Keratinocyte (primary cell): ENCODE results near the gene PAQR5. TPM values are rescaled to one million over a fixed set of nuclear protein-coding genes. Genes with fewer than 3 reads are reported as not detected.
"Not testable (repeated sequence)": the region's sequence is repeated elsewhere in the genome, so short reads cannot be mapped to it uniquely, and the experiment has no call there.

Experiments
- DNase-seq: peaks from one replicate; pipeline ENCODE4 v3.0.0-alpha.2; 2011; ENCODE audit warnings: low read depth, missing footprints, low spot score
- FAIRE-seq: peaks from 2 replicates; lab custom pipeline; 2011; peaks lifted over from hg19 to GRCh38; lab: Jason Lieb, UNC
- H2AFZ ChIP-seq: 2 replicates; pipeline ENCODE4 v1.6.0; 2012; ENCODE audit warnings: low read length, control low read depth, inconsistent platforms; ENCODE audit not compliant: control insufficient read depth
- H3K27ac ChIP-seq: 2 replicates; pipeline ENCODE4 v1.5.1; 2011; ENCODE audit warnings: low read length; ENCODE audit not compliant: control insufficient read depth, insufficient read depth
- H3K27me3 ChIP-seq: 3 replicates; pipeline ENCODE4 v1.6.0; 2011; ENCODE audit warnings: low read length; ENCODE audit not compliant: control insufficient read depth, insufficient read depth; ENCODE audit errors: extremely low read depth
- H3K36me3 ChIP-seq, 2 experiments: 2 replicates in 1 of 2; 3 replicates in 1 of 2; pipeline ENCODE4 v1.5.1; 2011; ENCODE audit warnings: low read length in 2 of 2, mild to moderate bottlenecking in 1 of 2; ENCODE audit not compliant: control insufficient read depth in 2 of 2, insufficient read depth in 2 of 2; ENCODE audit errors: extremely low read depth in 1 of 2
- H3K4me1 ChIP-seq: 3 replicates; pipeline ENCODE4 v1.5.1; 2011; ENCODE audit warnings: low read length; ENCODE audit not compliant: control insufficient read depth, insufficient read depth; ENCODE audit errors: extremely low read depth
- H3K4me2 ChIP-seq: 3 replicates; pipeline ENCODE4 v1.6.0; 2011; ENCODE audit warnings: low read depth, low read length; ENCODE audit not compliant: control insufficient read depth, insufficient read depth; ENCODE audit errors: extremely low read depth
- H3K4me3 ChIP-seq, 3 experiments: fragments of 200-600 bp in 1 of 3; sonication (generic) in 1 of 3; 2 replicates in 2 of 3; 3 replicates in 1 of 3; pipeline ENCODE4 v1.5.1; 2011 to 2016; ENCODE audit warnings: low read length in 3 of 3, mild to moderate bottlenecking in 3 of 3, control low read depth in 2 of 3, inconsistent platforms in 1 of 3, low read depth in 1 of 3, mixed read lengths in 1 of 3, mixed run types in 1 of 3, moderate library complexity in 1 of 3; ENCODE audit not compliant: control insufficient read depth in 2 of 3, insufficient read depth in 2 of 3; ENCODE audit errors: extremely low read depth in 1 of 3
- H3K79me2 ChIP-seq: 2 replicates; pipeline ENCODE4 v1.6.0; 2012; ENCODE audit warnings: low read length; ENCODE audit not compliant: control insufficient read depth, insufficient read depth
- H3K9ac ChIP-seq: 3 replicates; pipeline ENCODE4 v1.6.0; 2011; ENCODE audit warnings: low read length; ENCODE audit not compliant: control insufficient read depth, insufficient read depth; ENCODE audit errors: extremely low read depth
- H3K9me1 ChIP-seq: 3 replicates; pipeline ENCODE4 v1.6.0; 2011; ENCODE audit warnings: low read length; ENCODE audit not compliant: control insufficient read depth, insufficient read depth; ENCODE audit errors: extremely low read depth
- H3K9me3 ChIP-seq: 2 replicates; pipeline ENCODE4 v1.5.1; 2012; ENCODE audit warnings: low read depth, low read length; ENCODE audit not compliant: control insufficient read depth
- H4K20me1 ChIP-seq: 3 replicates; pipeline ENCODE4 v1.6.0; 2011; ENCODE audit warnings: low read length; ENCODE audit not compliant: control insufficient read depth, insufficient read depth; ENCODE audit errors: extremely low read depth
- CTCF ChIP-seq, 3 experiments: IDR thresholded peaks in 1 of 3; conservative IDR thresholded peaks in 1 of 3; optimal IDR thresholded peaks in 1 of 3; 2 replicates in 2 of 3; 3 replicates in 1 of 3; pipeline versions ENCODE3 to v1.5.1; 2011; ENCODE audit warnings: low read length in 3 of 3, mild to moderate bottlenecking in 3 of 3, moderate library complexity in 2 of 3, control low read depth in 1 of 3, inconsistent platforms in 1 of 3; ENCODE audit not compliant: insufficient read depth in 2 of 3; ENCODE audit errors: extremely low read depth in 1 of 3
- EZH2 ChIP-seq: IDR thresholded peaks from one replicate; pipeline ENCODE4 v1.6.1; 2012; ENCODE audit warnings: inconsistent platforms, mild to moderate bottlenecking, low read length, moderate library complexity
- dilution Hi-C: fragments of 300-500 bp; cut with MboI; formaldehyde crosslinking; loops from one replicate; pipeline ENCODE4 v1.7.0; 2020; ENCODE audit warnings: low sequenced_read_pairs; ENCODE audit not compliant: extremely low pct_ligation_motif_present
- polyA plus RNA-seq, 5 experiments: library from polyadenylated mRNA; depleted of rRNA in 3 of 5; stranded (reverse) in 3 of 5; stranded (forward) in 1 of 5; unstranded in 1 of 5; fragments of >200 nt; gene quantifications; 1 replicate in 1 of 5; 2 replicates in 3 of 5; 3 replicates in 1 of 5; pipeline versions ENCODE4 v1.2.1 to v1.2.3, GENCODE V29; 2011 to 2012; ENCODE audit warnings: missing spikeins in 2 of 5, low read depth in 1 of 5, low replicate concordance in 1 of 5

Gene PAQR5
- polyA plus RNA-seq, 1 donor (not counting 4 experiments of a cell fraction or from before 2014, with no cell fraction given): 0.30 TPM

GRCh38 chr15:69290346-69291164 is 8.2 kb upstream of the PAQR5 start:
- Histone ChIP-seq H2AFZ (no peak overlapping the region), H3K9me1 (no peaks in the 10 kb centered on the region), H4K20me1 (no peaks in the 10 kb centered on the region), H3K4me3 (no peak overlapping the region), H3K36me3 (no peaks in the 10 kb centered on the region), H3K4me2 (no peak overlapping the region), H3K79me2 (no peaks in the 10 kb centered on the region), H3K27ac (no peak overlapping the region), H3K4me1 (peaks cover 12% of the 10 kb centered on the region), H3K9ac (no peak overlapping the region), H3K27me3 (peaks cover 5% of the 10 kb centered on the region), H3K9me3 (no peaks in the 10 kb centered on the region)
- DNase-seq (no peak), FAIRE-seq (no peak)
- TF ChIP-seq EZH2 (no peak), CTCF (optimal IDR thresholded peaks at IDR 0.05 in 1 of 3, IDR thresholded peaks at IDR 0.05 in 1 of 3, conservative IDR thresholded peaks at IDR 0.05 in 1 of 3; ENCODE audit: extremely low read depth in 1 of 3, insufficient read depth in 2 of 3, low read length in 3 of 3) (no peak)
- dilution Hi-C loops: no loop called here

GRCh38 chr15:69291651-69292050 is 7.1 kb upstream of the PAQR5 start:
- H3K9me3 ChIP-seq, H4K20me1 ChIP-seq, H3K27ac ChIP-seq, H3K4me3 ChIP-seq, H2AFZ ChIP-seq, FAIRE-seq, H3K27me3 ChIP-seq, H3K9me1 ChIP-seq, dilution Hi-C loops, H3K36me3 ChIP-seq, H3K4me2 ChIP-seq, DNase-seq, H3K9ac ChIP-seq, H3K79me2 ChIP-seq: not testable (repeated sequence)
- H3K4me1 ChIP-seq: peaks cover 12% of the 10 kb centered on the region
